Fibroblast of villous mesenchyme (primary cell): ENCODE results near the gene CCR7. TPM values are rescaled to one million over a fixed set of nuclear protein-coding genes. Genes with fewer than 3 reads are reported as not detected.

ENCODE experiments used
- DNase-seq: peaks from one replicate; pipeline ENCODE4 v3.0.0-alpha.2; 2010; ENCODE audit warnings: low read depth
- H3K4me3 ChIP-seq: 2 replicates; pipeline ENCODE4 v1.5.1; 2011; ENCODE audit warnings: low read depth, mild to moderate bottlenecking, low read length
- CTCF ChIP-seq: IDR thresholded peaks from 2 replicates; pipeline ENCODE4 v1.5.1; 2012; ENCODE audit warnings: low read depth, mild to moderate bottlenecking, low read length; ENCODE audit not compliant: insufficient read depth
- total RNA-seq: library from RNA; depleted of rRNA; stranded (reverse); fragments of >200 nt; gene quantifications from 2 replicates; pipeline ENCODE4 v1.2.3, GENCODE V29; 2012

The CCR7 gene
- total RNA-seq, 1 donor, result not detected

DNA sequence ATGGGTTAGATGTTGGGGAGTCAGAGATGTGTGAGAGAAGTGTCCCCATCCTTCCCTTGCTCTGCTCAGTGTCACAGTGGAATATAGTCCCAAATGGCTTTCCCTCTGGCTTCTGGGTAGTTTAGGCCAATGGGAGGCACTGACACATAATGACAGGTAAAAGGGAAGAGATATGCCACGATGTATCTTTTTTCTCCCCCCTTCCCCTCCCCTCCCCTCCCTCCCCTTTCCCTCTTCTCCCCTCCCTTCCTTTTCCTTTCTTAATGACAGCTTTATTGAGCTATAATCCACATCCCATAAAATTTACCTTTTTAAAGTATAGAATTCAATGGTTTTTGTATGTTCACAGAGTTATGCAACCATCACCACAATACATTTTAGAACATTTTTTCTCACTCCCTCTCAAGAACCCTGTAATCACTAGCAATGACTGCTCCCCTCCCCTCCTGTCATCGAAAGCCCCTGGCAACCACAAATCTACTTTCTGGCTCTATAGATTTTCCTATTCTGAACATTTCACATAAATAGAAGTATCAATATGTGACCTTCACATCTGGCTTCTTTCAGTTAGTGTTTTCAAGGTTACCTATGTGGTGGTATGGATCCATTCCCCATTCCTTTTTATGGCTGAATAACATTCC, 617 bp upstream of the CCR7 start:
- no peak for TF ChIP-seq CTCF
- H3K4me3 ChIP-seq, result no peak overlapping the region
- no peak for DNase-seq

- no peak overlapping the region for H3K4me3 ChIP-seq
- no peak for TF ChIP-seq CTCF
- no peak for DNase-seq
These were observed 933 bp downstream of the CCR7 start for GRCh38 chr17:40564195-40564882.

DNA sequence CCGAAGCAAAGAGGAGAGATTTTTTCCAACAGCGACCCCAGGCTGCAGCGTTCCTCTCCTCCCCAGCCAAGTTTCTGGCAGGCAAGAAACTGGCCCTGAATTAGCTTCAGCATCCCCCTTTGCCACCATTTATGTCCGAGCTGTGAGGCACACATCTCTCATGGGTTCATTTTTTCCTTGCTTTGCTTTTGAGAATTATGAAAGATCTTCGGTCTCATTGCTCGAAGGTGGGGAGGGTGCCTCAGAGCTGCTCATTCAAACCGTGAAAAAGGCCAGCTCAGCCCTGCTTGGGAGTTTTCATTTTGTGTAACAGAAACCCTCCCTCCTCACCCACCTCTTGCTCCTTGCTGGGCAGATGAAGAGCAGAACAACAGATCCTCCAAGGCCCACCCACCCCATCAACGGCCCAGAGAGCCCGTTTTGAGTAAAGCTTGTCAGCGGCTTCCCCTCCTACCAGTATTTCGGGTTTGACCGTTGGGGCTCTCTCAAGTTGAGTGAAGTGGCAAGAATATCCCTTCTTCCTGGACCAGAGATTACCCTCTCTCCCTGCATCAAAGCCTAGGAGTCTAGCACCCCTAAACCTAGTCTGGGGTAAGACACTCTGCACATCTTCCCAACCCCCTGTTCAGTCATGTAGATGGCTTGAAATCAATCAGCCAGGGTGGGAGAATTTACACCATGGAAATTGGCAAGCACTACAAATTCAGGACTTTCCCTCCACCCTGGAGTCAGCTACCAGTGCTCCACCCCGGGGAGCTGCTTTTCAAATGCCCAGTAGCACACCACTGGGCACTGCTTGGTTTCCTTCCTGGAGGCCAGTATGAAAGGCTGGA, 1.8 kb downstream of the CCR7 start:
- no peak overlapping the region for H3K4me3 ChIP-seq
- no peak for TF ChIP-seq CTCF
- no peak for DNase-seq

DNA sequence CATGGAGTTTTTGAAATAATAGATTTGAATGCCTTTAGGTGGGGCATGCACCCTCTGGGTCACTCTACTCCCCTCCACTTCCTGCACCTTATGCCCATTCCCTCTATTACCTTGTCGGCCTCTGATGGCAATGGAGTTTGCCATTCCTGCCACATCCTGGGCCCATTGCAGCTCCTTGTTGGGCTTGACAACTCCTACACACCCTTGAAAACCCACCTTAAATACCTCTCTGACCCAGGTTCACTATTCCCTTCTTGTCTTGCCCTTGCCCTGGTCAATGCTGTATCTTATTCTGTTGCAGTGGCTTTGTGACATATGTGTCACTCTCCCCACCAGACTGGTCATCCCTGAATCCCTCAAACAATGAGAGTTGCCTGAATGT, 2.4 kb downstream of the CCR7 start:
- no peak overlapping the region for H3K4me3 ChIP-seq
- DNase-seq, result no peak
- TF ChIP-seq CTCF, result no peak

DNA sequence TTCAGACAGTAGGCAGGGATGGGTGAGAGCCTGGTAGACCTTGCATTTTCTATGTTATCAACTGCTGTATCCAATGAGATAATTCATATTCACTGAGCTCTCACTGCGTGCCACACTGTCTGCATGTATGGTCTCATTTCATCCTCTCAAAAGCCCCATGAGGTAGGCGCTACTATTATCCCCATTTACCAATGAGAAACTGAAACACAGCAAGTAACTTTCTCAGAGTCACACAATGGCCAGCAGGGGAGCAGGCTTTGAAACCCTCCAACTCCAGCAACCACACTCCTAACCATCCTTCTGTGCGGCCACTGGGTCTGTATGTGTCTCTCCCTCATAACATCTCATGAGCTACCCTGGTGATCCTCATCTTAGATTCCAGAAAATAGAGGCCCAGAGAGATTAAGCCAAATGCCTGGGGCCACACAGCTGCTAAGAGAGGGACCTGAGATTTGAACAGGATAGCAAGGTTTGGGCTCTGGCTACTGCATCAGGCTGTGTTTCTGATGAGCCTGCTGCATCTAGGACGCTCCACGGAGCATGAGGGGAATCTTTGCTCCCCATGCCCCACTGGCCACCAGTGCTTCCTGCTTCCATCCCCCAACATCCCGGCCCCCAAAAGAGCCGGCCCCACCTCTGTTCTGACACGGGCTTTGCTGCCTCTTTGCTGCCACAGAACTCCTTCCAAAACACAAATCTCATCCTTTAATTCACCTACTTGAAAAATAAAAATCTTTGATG, 3.2 kb downstream of the CCR7 start:
- DNase-seq, result no peak
- peak; percentile 21 for TF ChIP-seq CTCF
- no peak overlapping the region for H3K4me3 ChIP-seq

DNA sequence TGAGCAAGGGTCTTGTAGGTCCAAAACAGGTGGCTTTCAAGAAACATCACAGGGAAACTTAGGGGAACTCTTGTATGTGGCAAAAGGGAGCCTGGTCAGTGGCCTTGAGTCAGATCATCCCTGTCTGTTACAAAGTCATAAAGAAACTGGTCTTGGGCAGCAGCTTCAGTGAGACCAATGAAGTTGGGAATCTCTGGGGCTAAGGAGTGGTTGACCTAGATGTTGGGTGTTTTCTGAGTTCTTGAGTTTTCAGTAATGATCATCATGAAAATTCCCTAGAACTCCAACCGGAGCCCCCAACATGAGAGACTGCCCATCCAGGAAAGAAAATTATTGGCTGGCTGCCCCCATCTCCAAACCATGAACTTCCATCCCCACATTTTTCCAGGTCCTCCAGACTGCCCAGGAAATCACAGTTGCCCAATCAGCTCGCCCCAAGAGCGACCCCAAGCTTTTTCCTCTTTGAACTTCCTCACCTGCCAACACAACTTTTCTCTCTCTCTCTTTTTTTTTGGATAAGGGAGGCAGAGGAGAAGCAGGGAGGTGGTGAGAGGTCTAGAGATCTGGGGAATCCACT, 3.9 kb downstream of the CCR7 start:
- DNase-seq, result no peak
- TF ChIP-seq CTCF, result no peak
- no peak overlapping the region for H3K4me3 ChIP-seq
